Keratinocyte (primary cell): ENCODE measurements around the gene KIAA0825. TPM values are rescaled to one million over a fixed set of nuclear protein-coding genes. Genes with fewer than 3 reads are reported as not detected.

ENCODE experiments used
- DNase-seq: peaks from one replicate; pipeline ENCODE4 v3.0.0-alpha.2; 2011; ENCODE audit warnings: low read depth, missing footprints, low spot score
- FAIRE-seq: peaks from 2 replicates; lab custom pipeline; 2011; peaks lifted over from hg19 to GRCh38; lab: Jason Lieb, UNC
- H2AFZ ChIP-seq: 2 replicates; pipeline ENCODE4 v1.6.0; 2012; ENCODE audit warnings: low read length, control low read depth, inconsistent platforms; ENCODE audit not compliant: control insufficient read depth
- H3K27ac ChIP-seq: 2 replicates; pipeline ENCODE4 v1.5.1; 2011; ENCODE audit warnings: low read length; ENCODE audit not compliant: control insufficient read depth, insufficient read depth
- H3K27me3 ChIP-seq: 3 replicates; pipeline ENCODE4 v1.6.0; 2011; ENCODE audit warnings: low read length; ENCODE audit not compliant: control insufficient read depth, insufficient read depth; ENCODE audit errors: extremely low read depth
- H3K36me3 ChIP-seq, 2 experiments: 2 replicates in 1 of 2; 3 replicates in 1 of 2; pipeline ENCODE4 v1.5.1; 2011; ENCODE audit warnings: low read length in 2 of 2, mild to moderate bottlenecking in 1 of 2; ENCODE audit not compliant: control insufficient read depth in 2 of 2, insufficient read depth in 2 of 2; ENCODE audit errors: extremely low read depth in 1 of 2
- H3K4me1 ChIP-seq: 3 replicates; pipeline ENCODE4 v1.5.1; 2011; ENCODE audit warnings: low read length; ENCODE audit not compliant: control insufficient read depth, insufficient read depth; ENCODE audit errors: extremely low read depth
- H3K4me2 ChIP-seq: 3 replicates; pipeline ENCODE4 v1.6.0; 2011; ENCODE audit warnings: low read depth, low read length; ENCODE audit not compliant: control insufficient read depth, insufficient read depth; ENCODE audit errors: extremely low read depth
- H3K4me3 ChIP-seq, 3 experiments: fragments of 200-600 bp in 1 of 3; sonication (generic) in 1 of 3; 2 replicates in 2 of 3; 3 replicates in 1 of 3; pipeline ENCODE4 v1.5.1; 2011 to 2016; ENCODE audit warnings: low read length in 3 of 3, mild to moderate bottlenecking in 3 of 3, control low read depth in 2 of 3, inconsistent platforms in 1 of 3, low read depth in 1 of 3, mixed read lengths in 1 of 3, mixed run types in 1 of 3, moderate library complexity in 1 of 3; ENCODE audit not compliant: control insufficient read depth in 2 of 3, insufficient read depth in 2 of 3; ENCODE audit errors: extremely low read depth in 1 of 3
- H3K79me2 ChIP-seq: 2 replicates; pipeline ENCODE4 v1.6.0; 2012; ENCODE audit warnings: low read length; ENCODE audit not compliant: control insufficient read depth, insufficient read depth
- H3K9ac ChIP-seq: 3 replicates; pipeline ENCODE4 v1.6.0; 2011; ENCODE audit warnings: low read length; ENCODE audit not compliant: control insufficient read depth, insufficient read depth; ENCODE audit errors: extremely low read depth
- H3K9me1 ChIP-seq: 3 replicates; pipeline ENCODE4 v1.6.0; 2011; ENCODE audit warnings: low read length; ENCODE audit not compliant: control insufficient read depth, insufficient read depth; ENCODE audit errors: extremely low read depth
- H3K9me3 ChIP-seq: 2 replicates; pipeline ENCODE4 v1.5.1; 2012; ENCODE audit warnings: low read depth, low read length; ENCODE audit not compliant: control insufficient read depth
- H4K20me1 ChIP-seq: 3 replicates; pipeline ENCODE4 v1.6.0; 2011; ENCODE audit warnings: low read length; ENCODE audit not compliant: control insufficient read depth, insufficient read depth; ENCODE audit errors: extremely low read depth
- CTCF ChIP-seq, 3 experiments: IDR thresholded peaks in 1 of 3; conservative IDR thresholded peaks in 1 of 3; optimal IDR thresholded peaks in 1 of 3; 2 replicates in 2 of 3; 3 replicates in 1 of 3; pipeline versions ENCODE3 to v1.5.1; 2011; ENCODE audit warnings: low read length in 3 of 3, mild to moderate bottlenecking in 3 of 3, moderate library complexity in 2 of 3, control low read depth in 1 of 3, inconsistent platforms in 1 of 3; ENCODE audit not compliant: insufficient read depth in 2 of 3; ENCODE audit errors: extremely low read depth in 1 of 3
- EZH2 ChIP-seq: IDR thresholded peaks from one replicate; pipeline ENCODE4 v1.6.1; 2012; ENCODE audit warnings: inconsistent platforms, mild to moderate bottlenecking, low read length, moderate library complexity
- dilution Hi-C: fragments of 300-500 bp; cut with MboI; formaldehyde crosslinking; loops from one replicate; pipeline ENCODE4 v1.7.0; 2020; ENCODE audit warnings: low sequenced_read_pairs; ENCODE audit not compliant: extremely low pct_ligation_motif_present
- polyA plus RNA-seq, 5 experiments: library from polyadenylated mRNA; depleted of rRNA in 3 of 5; stranded (reverse) in 3 of 5; stranded (forward) in 1 of 5; unstranded in 1 of 5; fragments of >200 nt; gene quantifications; 1 replicate in 1 of 5; 2 replicates in 3 of 5; 3 replicates in 1 of 5; pipeline versions ENCODE4 v1.2.1 to v1.2.3, GENCODE V29; 2011 to 2012; ENCODE audit warnings: missing spikeins in 2 of 5, low read depth in 1 of 5, low replicate concordance in 1 of 5

Gene KIAA0825
- polyA plus RNA-seq, 1 donor (not counting 4 experiments of a cell fraction or from before 2014, with no cell fraction given), result 1.2 TPM

GRCh38 chr5:94168151-94168550 lies 450.3 kb downstream of the KIAA0825 start:
- Histone ChIP-seq H3K79me2 (no peaks in the 10 kb centered on the region), H4K20me1 (no peaks in the 10 kb centered on the region), H3K27ac (no peak overlapping the region), H3K9me1 (no peaks in the 10 kb centered on the region), H2AFZ (no peak overlapping the region), H3K4me2 (no peak overlapping the region), H3K9me3 (no peaks in the 10 kb centered on the region), H3K9ac (no peak overlapping the region), H3K4me3 (no peak overlapping the region), H3K27me3 (no peaks in the 10 kb centered on the region), H3K4me1 (no peaks in the 10 kb centered on the region), H3K36me3 (no peaks in the 10 kb centered on the region)
- dilution Hi-C loops, result no loop called here
- TF ChIP-seq CTCF (optimal IDR thresholded peaks at IDR 0.05 in 1 of 3, IDR thresholded peaks at IDR 0.05 in 1 of 3, conservative IDR thresholded peaks at IDR 0.05 in 1 of 3; ENCODE audit: extremely low read depth in 1 of 3, insufficient read depth in 2 of 3, low read length in 3 of 3) (no peak), EZH2 (no peak)
- FAIRE-seq (no peak), DNase-seq (no peak)

- H3K36me3 ChIP-seq, result no peaks in the 10 kb centered on the region
- TF ChIP-seq CTCF (optimal IDR thresholded peaks at IDR 0.05 in 1 of 3, IDR thresholded peaks at IDR 0.05 in 1 of 3, conservative IDR thresholded peaks at IDR 0.05 in 1 of 3; ENCODE audit: extremely low read depth in 1 of 3, insufficient read depth in 2 of 3, low read length in 3 of 3) (no peak), EZH2 (no peak)
- H2AFZ ChIP-seq, result no peak overlapping the region
- dilution Hi-C loops, result no loop called here
- H3K9ac ChIP-seq, result no peak overlapping the region
- no peak overlapping the region for H3K4me2 ChIP-seq
- no peaks in the 10 kb centered on the region for H3K4me1 ChIP-seq
- no peak overlapping the region for H3K27ac ChIP-seq
- no peaks in the 10 kb centered on the region for H4K20me1 ChIP-seq
- FAIRE-seq (no peak), DNase-seq (no peak)
- H3K27me3 ChIP-seq, result no peaks in the 10 kb centered on the region
- H3K4me3 ChIP-seq, result no peak overlapping the region
- no peaks in the 10 kb centered on the region for H3K79me2 ChIP-seq
- H3K9me1 ChIP-seq, result no peaks in the 10 kb centered on the region
- H3K9me3 ChIP-seq, result no peaks in the 10 kb centered on the region
Measured at GRCh38 chr5:94161801-94162200, 456.6 kb downstream of the KIAA0825 start.
